SK-N-SH treated with all-trans-retinoic acid at 6 μM for 48 hours (cell line): ENCODE measurements around the gene CP.

Experiments
- PATZ1 ChIP-seq: fragments of 250-450 bp; sonication (Bioruptor Pico); IDR thresholded peaks from 2 replicates; pipeline ENCODE4 v1.8.0; 2020; ENCODE audit warnings: mild to moderate bottlenecking, moderate library complexity, borderline replicate concordance
- PPARA ChIP-seq: fragments of 250-450 bp; sonication (Bioruptor Pico); IDR thresholded peaks from 2 replicates; pipeline ENCODE4 v1.5.0; 2020; ENCODE audit warnings: mild to moderate bottlenecking, borderline replicate concordance
- TCF4 ChIP-seq: fragments of 250-450 bp; sonication (Bioruptor Pico); IDR thresholded peaks from 2 replicates; pipeline ENCODE4 v1.8.0; 2021; ENCODE audit warnings: mild to moderate bottlenecking, moderate library complexity, borderline replicate concordance
- ZFP3 ChIP-seq: fragments of 250-450 bp; sonication (Bioruptor Pico); IDR thresholded peaks from 2 replicates; pipeline ENCODE4 v1.5.0; 2020; ENCODE audit warnings: mild to moderate bottlenecking, moderate library complexity
- ZNF565 ChIP-seq: fragments of 450-650 bp; formaldehyde crosslinking; conservative IDR thresholded peaks from 2 replicates; pipeline ENCODE4 v1.5.0; 2020; ENCODE audit warnings: low read depth, mild to moderate bottlenecking, moderate library complexity

DNA sequence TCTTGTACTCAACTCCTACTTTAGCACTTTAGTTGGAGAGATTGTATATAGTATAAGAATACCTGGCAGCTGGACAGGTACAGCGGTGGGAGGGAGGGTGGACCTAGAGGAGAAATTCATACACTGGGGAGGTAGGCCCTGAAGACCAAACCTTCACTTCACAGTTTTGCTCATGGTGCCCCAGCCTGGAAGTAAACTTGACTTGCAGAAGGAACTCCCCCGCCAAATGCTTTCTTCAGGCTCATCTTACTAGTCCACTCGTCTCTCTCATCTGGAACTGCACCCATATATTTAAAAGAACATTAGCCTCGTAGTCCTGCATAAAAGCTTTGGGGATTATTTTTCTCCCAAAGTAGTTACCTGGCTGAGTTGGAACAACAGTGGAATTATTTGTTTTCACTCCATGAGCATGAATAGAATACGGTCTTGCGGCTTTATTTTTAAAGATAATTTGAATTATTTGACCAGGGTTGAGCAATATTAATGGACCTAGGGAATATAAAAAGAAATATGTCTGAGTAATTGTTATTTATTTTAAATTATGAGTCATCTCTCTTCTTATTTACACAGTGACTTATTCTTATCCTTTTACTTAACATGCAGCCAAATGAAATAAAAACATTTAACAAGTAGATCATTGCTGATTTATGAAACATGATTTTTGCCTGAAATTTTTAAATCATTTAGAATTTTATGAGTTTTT is 25.5 kb upstream of the CP start:
- TF ChIP-seq TCF4 (CRISPR knock-in tag) = no peak
- TF ChIP-seq ZFP3 (CRISPR knock-in tag) = no peak
- TF ChIP-seq PPARA (CRISPR knock-in tag) = no peak
- TF ChIP-seq PATZ1 (CRISPR knock-in tag) = no peak
- no peak for TF ChIP-seq ZNF565 (CRISPR knock-in tag)
